HL-60 (cell line): ENCODE data around the gene RBPJL.

ENCODE experiments used
- DNase-seq, 2 experiments: peaks; one replicate each; pipeline ENCODE4 v3.0.0-alpha.2; 2010 to 2020; ENCODE audit warnings: low read depth in 1 of 2, low spot score in 1 of 2
- H3K27ac ChIP-seq: fragments of 250-450 bp; sonication (Bioruptor Pico); replicated peaks from 2 replicates; pipeline ENCODE4 v1.5.1; 2020; ENCODE audit warnings: mild to moderate bottlenecking, moderate library complexity
- H3K27me3 ChIP-seq: fragments of 250-450 bp; sonication (Bioruptor Pico); 2 replicates; pipeline ENCODE4 v1.5.1; 2021; ENCODE audit warnings: mild to moderate bottlenecking, moderate library complexity; ENCODE audit not compliant: insufficient read depth, poor library complexity, severe bottlenecking
- H3K4me3 ChIP-seq: replicated peaks from 2 replicates; pipeline ENCODE4 v1.5.1; 2011; ENCODE audit warnings: mild to moderate bottlenecking, control low read depth, low read length; ENCODE audit not compliant: insufficient read depth
- GABPA ChIP-seq: IDR thresholded peaks from 2 replicates; pipeline ENCODE4 v1.6.1; 2012; ENCODE audit warnings: low read depth
- POLR2AphosphoS5 ChIP-seq: IDR thresholded peaks from 2 replicates; pipeline ENCODE4 v1.6.1; 2012; ENCODE audit warnings: low read depth
- SPI1 ChIP-seq: IDR thresholded peaks from 2 replicates; pipeline ENCODE4 v1.6.1; 2012; ENCODE audit warnings: low read depth, mild to moderate bottlenecking, borderline replicate concordance
- TF ChIP-seq, protein P1 (sequence below): IDR thresholded peaks from 2 replicates; pipeline ENCODE4 v1.6.1; 2012; ENCODE audit warnings: low read depth; ENCODE audit not compliant: insufficient replicate concordance
- TF ChIP-seq, protein P2 (sequence below): IDR thresholded peaks from one replicate; pipeline ENCODE4 v1.5.1; 2011; ENCODE audit warnings: low read length, control low read depth, inconsistent platforms; ENCODE audit not compliant: insufficient read depth

RBPJL gene

DNA sequence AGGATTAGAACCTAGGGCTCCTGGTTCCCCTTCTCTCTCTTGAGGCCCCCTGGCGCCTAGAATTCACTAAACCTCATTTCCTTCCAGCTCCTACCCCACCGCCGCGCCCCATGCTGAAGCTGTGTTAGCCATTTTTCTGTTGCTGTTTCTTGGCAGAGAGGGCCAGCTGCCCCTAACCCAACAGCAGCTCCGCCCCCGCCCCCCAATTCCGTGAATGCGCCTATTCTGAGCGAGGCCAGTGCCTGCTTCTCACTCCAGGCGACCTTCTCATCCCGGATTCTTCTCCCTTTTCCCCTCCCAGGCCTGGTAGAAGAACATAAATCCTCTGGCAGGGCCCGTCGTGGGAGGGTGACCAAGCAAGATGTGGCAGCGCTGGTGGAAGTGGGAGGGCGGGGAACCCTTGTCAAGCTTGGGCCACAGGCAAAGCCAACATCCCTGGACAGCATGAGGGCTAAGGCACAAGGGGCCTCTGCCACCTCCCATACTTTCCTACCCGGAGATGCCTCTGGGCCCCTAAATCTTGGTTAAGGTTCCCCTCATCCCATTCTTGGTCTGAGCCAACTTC lies 518 bp downstream of the RBPJL start:
- no peak for DNase-seq
- Histone ChIP-seq H3K27me3 (no peaks in the 10 kb centered on the region), H3K27ac (no peak overlapping the region), H3K4me3 (no peak overlapping the region)
- TF ChIP-seq POLR2AphosphoS5 (no peak), GABPA (no peak), SPI1 (no peak)
- TF ChIP-seq, protein P1, sequence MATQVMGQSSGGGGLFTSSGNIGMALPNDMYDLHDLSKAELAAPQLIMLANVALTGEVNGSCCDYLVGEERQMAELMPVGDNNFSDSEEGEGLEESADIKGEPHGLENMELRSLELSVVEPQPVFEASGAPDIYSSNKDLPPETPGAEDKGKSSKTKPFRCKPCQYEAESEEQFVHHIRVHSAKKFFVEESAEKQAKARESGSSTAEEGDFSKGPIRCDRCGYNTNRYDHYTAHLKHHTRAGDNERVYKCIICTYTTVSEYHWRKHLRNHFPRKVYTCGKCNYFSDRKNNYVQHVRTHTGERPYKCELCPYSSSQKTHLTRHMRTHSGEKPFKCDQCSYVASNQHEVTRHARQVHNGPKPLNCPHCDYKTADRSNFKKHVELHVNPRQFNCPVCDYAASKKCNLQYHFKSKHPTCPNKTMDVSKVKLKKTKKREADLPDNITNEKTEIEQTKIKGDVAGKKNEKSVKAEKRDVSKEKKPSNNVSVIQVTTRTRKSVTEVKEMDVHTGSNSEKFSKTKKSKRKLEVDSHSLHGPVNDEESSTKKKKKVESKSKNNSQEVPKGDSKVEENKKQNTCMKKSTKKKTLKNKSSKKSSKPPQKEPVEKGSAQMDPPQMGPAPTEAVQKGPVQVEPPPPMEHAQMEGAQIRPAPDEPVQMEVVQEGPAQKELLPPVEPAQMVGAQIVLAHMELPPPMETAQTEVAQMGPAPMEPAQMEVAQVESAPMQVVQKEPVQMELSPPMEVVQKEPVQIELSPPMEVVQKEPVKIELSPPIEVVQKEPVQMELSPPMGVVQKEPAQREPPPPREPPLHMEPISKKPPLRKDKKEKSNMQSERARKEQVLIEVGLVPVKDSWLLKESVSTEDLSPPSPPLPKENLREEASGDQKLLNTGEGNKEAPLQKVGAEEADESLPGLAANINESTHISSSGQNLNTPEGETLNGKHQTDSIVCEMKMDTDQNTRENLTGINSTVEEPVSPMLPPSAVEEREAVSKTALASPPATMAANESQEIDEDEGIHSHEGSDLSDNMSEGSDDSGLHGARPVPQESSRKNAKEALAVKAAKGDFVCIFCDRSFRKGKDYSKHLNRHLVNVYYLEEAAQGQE = no peak
- TF ChIP-seq, protein P2, sequence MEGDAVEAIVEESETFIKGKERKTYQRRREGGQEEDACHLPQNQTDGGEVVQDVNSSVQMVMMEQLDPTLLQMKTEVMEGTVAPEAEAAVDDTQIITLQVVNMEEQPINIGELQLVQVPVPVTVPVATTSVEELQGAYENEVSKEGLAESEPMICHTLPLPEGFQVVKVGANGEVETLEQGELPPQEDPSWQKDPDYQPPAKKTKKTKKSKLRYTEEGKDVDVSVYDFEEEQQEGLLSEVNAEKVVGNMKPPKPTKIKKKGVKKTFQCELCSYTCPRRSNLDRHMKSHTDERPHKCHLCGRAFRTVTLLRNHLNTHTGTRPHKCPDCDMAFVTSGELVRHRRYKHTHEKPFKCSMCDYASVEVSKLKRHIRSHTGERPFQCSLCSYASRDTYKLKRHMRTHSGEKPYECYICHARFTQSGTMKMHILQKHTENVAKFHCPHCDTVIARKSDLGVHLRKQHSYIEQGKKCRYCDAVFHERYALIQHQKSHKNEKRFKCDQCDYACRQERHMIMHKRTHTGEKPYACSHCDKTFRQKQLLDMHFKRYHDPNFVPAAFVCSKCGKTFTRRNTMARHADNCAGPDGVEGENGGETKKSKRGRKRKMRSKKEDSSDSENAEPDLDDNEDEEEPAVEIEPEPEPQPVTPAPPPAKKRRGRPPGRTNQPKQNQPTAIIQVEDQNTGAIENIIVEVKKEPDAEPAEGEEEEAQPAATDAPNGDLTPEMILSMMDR = no peak

DNA sequence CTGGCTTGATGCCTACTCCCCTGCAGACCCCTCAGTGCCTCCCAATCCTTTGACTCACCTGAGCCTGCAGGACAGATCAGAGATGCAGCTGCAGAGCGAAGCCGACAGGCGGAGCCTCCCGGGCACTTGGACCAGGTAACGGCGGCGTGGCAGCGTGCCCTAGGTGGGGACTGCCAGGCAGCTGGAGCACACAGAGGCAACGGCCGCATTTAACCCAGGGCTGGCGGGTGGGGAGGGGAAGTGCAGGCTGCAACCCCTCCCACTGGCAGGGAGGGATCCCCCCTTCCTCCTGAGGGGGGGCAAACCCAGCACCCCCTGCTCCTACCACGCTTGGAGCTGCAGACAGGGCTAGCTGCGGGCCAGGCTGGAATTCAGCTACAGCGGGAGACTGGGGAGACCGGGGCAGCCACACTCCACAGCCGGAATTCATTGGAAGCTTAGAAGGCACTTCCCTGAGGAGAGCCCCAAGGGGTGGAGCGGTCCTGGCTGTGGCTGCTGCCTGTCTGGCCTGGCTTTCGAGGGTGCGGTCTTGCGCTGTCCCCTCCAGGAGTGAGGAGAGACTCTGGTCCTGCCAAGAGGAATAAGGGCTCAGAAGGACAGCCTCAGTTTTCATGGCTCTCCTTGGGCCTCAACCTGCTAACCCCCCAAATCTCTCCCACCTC lies 1.6 kb downstream of the RBPJL start, which contains the start of gene MATN4:
MATN4 (minus strand) TSS at position 183 of the 662 bp plus-strand sequence. CDS start 2,717 bp downstream, outside the sequence.
- no peaks in the 10 kb centered on the region for H3K27me3 ChIP-seq
- TF ChIP-seq SPI1 = no peak
- no peak within 1 kb of the TSS for H3K4me3 ChIP-seq
- no peak for DNase-seq
- no peak within 1 kb of the TSS for H3K27ac ChIP-seq

DNA sequence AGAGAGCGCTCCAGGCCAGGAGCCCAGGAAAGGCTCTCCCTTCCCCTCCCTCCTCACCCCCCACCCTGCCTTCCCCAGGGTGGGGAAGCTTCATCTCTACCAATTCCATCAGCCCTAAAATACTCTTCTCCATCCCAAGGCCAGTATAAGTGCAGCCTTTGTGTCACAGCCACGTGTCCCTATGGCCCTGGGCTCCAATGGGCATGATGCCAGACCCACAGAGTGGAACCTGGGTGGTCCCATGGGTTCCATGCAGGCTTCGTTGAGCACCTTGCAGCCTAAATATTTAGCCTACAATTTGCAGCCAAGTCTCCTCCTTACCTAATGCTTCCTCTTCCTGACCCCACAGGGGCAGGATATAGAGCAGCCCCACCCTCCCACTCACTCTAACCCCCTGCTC lies 2.4 kb downstream of the RBPJL start:
- no peak for DNase-seq
- TF ChIP-seq, protein P1 = no peak
- TF ChIP-seq SPI1 (no peak), GABPA (no peak), POLR2AphosphoS5 (no peak)
- TF ChIP-seq, protein P2 = no peak
- Histone ChIP-seq H3K4me3 (no peak overlapping the region), H3K27ac (no peak overlapping the region), H3K27me3 (no peaks in the 10 kb centered on the region)

DNA sequence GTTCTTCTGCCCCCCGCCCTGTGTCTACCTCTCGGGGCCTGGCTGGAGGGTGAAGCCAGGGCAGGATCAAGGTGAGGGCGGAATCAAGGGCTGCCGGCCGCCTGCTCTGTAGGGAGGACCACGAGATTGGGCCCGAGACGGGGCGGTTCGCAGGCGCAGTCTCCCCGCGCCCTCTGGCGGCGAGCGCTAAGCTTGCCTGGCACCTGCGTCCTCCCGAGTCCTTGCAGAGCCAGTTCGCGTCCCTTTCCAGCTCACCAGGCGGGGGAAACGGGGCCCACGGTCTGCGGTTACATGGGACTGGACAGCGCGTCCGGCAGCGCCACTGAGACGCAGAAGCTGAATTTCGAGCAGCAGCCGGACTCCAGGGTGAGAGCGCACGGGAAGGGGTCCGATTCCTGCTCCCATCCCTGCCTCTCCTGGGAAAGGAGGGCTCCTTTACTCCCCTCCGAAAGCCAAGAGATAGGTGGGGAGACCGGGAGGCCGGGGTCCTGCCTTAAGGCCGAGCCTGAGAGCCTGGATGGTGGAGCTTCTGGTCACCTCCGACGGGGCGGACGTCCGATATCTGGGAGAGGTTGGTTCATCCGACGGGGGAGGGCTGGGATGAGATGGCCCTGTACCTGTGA lies 5.1 kb downstream of the RBPJL start:
- H3K4me3 ChIP-seq = no peak overlapping the region
- DNase-seq = peak; percentile 41 to 59
- no peaks in the 10 kb centered on the region for H3K27me3 ChIP-seq
- TF ChIP-seq, protein P1 = no peak
- TF ChIP-seq POLR2AphosphoS5 (no peak), GABPA (no peak), SPI1 (no peak)
- TF ChIP-seq, protein P2 = peak; percentile 58
- H3K27ac ChIP-seq = no peak overlapping the region
